K562 (cell line): ENCODE measurements around the gene DYRK1A. TPM values are rescaled to one million over a fixed set of nuclear protein-coding genes. Genes with fewer than 3 reads are reported as not detected.
A peak's percentile ranks its signal among the peaks of the same experiment; 100 is the strongest.

Experiments
- ARID4B ChIP-seq: sonication (generic); formaldehyde crosslinking; IDR thresholded peaks from 2 replicates; pipeline ENCODE4 v1.8.0; 2022; ENCODE audit warnings: mild to moderate bottlenecking, missing genetic modification reagents
- C11orf30 ChIP-seq: fragments of 450-650 bp; IDR thresholded peaks from 2 replicates; pipeline ENCODE4 v1.6.1; 2016; ENCODE audit warnings: low read depth, mild to moderate bottlenecking
- CHD4 ChIP-seq: fragments of 200-600 bp; sonication (generic); IDR thresholded peaks from 3 replicates; pipeline ENCODE4 v1.6.1; 2012; ENCODE audit warnings: low read depth, mild to moderate bottlenecking, mixed read lengths, low read length, inconsistent platforms; ENCODE audit not compliant: insufficient read depth, insufficient replicate concordance, poor library complexity, severe bottlenecking
- DEAF1 ChIP-seq: fragments of 450-650 bp; formaldehyde crosslinking; IDR thresholded peaks from 2 replicates; pipeline ENCODE4 v1.4.0; 2020; ENCODE audit warnings: mild to moderate bottlenecking, moderate library complexity
- GATAD2B ChIP-seq: fragments of 450-650 bp; IDR thresholded peaks from 2 replicates; pipeline ENCODE4 v1.6.1; 2017; ENCODE audit warnings: mild to moderate bottlenecking, borderline replicate concordance
- HMG20B ChIP-seq: fragments of 250-450 bp; sonication (Bioruptor Pico); IDR thresholded peaks from 2 replicates; pipeline ENCODE4 v1.5.0; 2021; ENCODE audit warnings: mild to moderate bottlenecking
- HNRNPL ChIP-seq: fragments of 200-400 bp; formaldehyde crosslinking; IDR thresholded peaks from 2 replicates; pipeline ENCODE4 v1.6.1; 2017; ENCODE audit warnings: low read depth, mild to moderate bottlenecking, low read length
- HNRNPUL1 ChIP-seq: fragments of 200-400 bp; formaldehyde crosslinking; IDR thresholded peaks from 2 replicates; pipeline ENCODE4 v1.6.1; 2017; ENCODE audit warnings: low read length
- LARP7 ChIP-seq: fragments of 450-650 bp; IDR thresholded peaks from 2 replicates; pipeline ENCODE4 v1.6.1; 2016
- MLX ChIP-seq, 2 experiments: fragments of 450-650 bp in 1 of 2; sonication (generic) in 1 of 2; formaldehyde crosslinking; conservative IDR thresholded peaks; 2 replicates each; pipeline versions ENCODE4 v1.4.0 to v1.8.1; 2020 to 2022; ENCODE audit warnings: mild to moderate bottlenecking in 1 of 2, missing genetic modification reagents in 1 of 2
- PHB2 ChIP-seq: fragments of 450-650 bp; IDR thresholded peaks from 2 replicates; pipeline ENCODE4 v1.6.1; 2017; ENCODE audit warnings: low read depth
- PTBP1 ChIP-seq: fragments of 200-400 bp; formaldehyde crosslinking; IDR thresholded peaks from 2 replicates; pipeline ENCODE4 v1.6.1; 2017; ENCODE audit warnings: low read depth, low read length
- RAD21 ChIP-seq, 2 experiments: fragments of 250-450 bp in 1 of 2; fragments of 450-650 bp in 1 of 2; sonication (Bioruptor Pico) in 1 of 2; formaldehyde crosslinking in 1 of 2; IDR thresholded peaks in 1 of 2; conservative IDR thresholded peaks in 1 of 2; 2 replicates each; pipeline versions ENCODE4 v1.4.0 to v1.8.0; 2020 to 2022; ENCODE audit warnings: mild to moderate bottlenecking in 2 of 2, moderate library complexity in 1 of 2
- TSHZ1 ChIP-seq: fragments of 250-450 bp; sonication (Bioruptor Pico); IDR thresholded peaks from 2 replicates; pipeline ENCODE4 v1.4.0; 2020; ENCODE audit warnings: mild to moderate bottlenecking, moderate library complexity
- ZBTB17 ChIP-seq: fragments of 450-650 bp; formaldehyde crosslinking; IDR thresholded peaks from 2 replicates; pipeline ENCODE4 v1.4.0; 2020; ENCODE audit warnings: mild to moderate bottlenecking
- ZNF316 ChIP-seq: fragments of 450-650 bp; IDR thresholded peaks from 2 replicates; pipeline ENCODE4 v1.6.1; 2016
- polyA plus RNA-seq, 8 experiments: library from polyadenylated mRNA; depleted of rRNA in 4 of 8; stranded (reverse) in 5 of 8; unstranded in 3 of 8; fragments of >200 nt; fragmentation: Nextera tagmentation in 2 of 8; fragmentation: Illumina TruSeq in 1 of 8; extraction: Ambion mirVana in 2 of 8; extraction: Trizol in 1 of 8; gene quantifications; 2 replicates each; pipeline versions ENCODE4 v1.2.1 to v1.2.3, GENCODE V29; 2011 to 2014; ENCODE audit warnings: inconsistent platforms in 1 of 8, missing spikeins in 1 of 8
- total RNA-seq, 7 experiments: library from RNA; depleted of rRNA in 6 of 7; stranded (reverse); fragments of >200 nt in 6 of 7; fragmentation: Illumina TruSeq in 2 of 7; extraction: Trizol in 2 of 7; gene quantifications; 2 replicates each; pipeline versions ENCODE4 v1.2.1 to v1.2.3, GENCODE V29; 2011 to 2021; ENCODE audit warnings: low replicate concordance in 1 of 7

The DYRK1A gene
- total and polyA plus RNA-seq, 9 of the 15 experiments (the other 6 are each of a cell fraction or from before 2014, with no cell fraction given) = 3.7 to 64.8 (median 42.3) TPM

- no peak for TF ChIP-seq ARID4B
- peak; percentile 61; the same call in 1 of the 2 replicates for TF ChIP-seq LARP7
- no peak for TF ChIP-seq HNRNPUL1
- no peak for TF ChIP-seq MLX (CRISPR knock-in tag; conservative IDR thresholded peaks at IDR 0.05)
- TF ChIP-seq GATAD2B = no peak
- TF ChIP-seq C11orf30 = no peak
- no peak for TF ChIP-seq DEAF1 (CRISPR knock-in tag)
- TF ChIP-seq ZBTB17 = no peak
- no peak for TF ChIP-seq TSHZ1 (CRISPR knock-in tag)
- TF ChIP-seq ZNF316 = peak; percentile 64
- no peak for TF ChIP-seq HMG20B (CRISPR knock-in tag)
- no peak for TF ChIP-seq PTBP1
- TF ChIP-seq PHB2 = no peak
- TF ChIP-seq RAD21 (CRISPR knock-in tag; conservative IDR thresholded peaks at IDR 0.05 in 1 of 2, IDR thresholded peaks at IDR 0.05 in 1 of 2) = peak in 1 of 2 experiments; percentile 68; a peak in 3 of 4 replicates
- TF ChIP-seq CHD4 = no peak
- no peak for TF ChIP-seq HNRNPL
Observed at GRCh38 chr21:37463083-37463801, 96.7 kb downstream of the DYRK1A start (continued).
